NOMO-1 treated with DMSO at 0.1 percent for 48 hours (cell line): ENCODE data around the gene TSEN34.
"Not testable (repeated sequence)": the region's sequence is repeated elsewhere in the genome, so short reads cannot be mapped to it uniquely, and the experiment has no call there.

Experiments
- DNase-seq: peaks from one replicate; lab custom pipeline; 2025; ENCODE audit not compliant: unreplicated experiment; lab: John Stamatoyannopoulos, UW

The TSEN34 gene

DNA sequence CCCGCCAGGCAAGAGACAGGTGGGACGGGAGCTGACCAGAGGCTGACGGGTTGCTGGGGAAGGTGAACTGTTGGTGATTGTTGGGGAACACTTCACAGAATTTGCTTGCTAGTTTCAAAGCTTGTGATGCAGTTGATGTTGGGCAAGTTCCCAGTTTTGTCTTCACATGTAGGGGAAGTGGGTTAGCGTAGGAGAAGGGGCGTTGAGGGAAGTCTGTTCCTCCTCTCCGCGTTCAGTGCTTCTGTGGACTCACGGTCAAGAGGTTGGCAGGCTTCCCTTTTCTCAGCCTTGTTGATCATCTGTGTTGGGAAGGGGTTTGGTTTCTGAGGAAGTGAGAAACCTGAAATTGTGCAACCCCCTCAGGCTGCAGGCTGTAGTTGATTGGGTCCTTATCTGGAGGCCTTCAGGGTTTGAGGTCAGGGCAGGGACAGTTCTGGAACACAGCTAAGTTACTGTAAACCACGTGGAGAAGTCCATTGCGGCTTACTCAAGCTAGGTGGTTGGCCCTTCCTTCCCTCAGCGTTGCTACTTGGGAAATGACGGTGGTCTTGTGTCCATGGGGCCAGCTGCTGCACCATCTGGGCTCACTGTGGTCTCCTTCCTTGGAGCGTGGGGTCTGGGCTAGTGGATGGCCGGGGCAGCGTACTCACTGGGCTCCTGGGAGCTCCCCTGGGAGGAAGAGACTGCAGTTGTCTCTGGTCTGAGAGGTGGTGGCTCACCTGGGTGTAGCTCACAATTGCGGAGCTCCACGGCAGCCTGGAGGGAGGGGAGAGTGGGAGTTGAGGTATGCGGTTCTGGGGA is 17.1 kb downstream of the TSEN34 start:
- peak; percentile 100 for DNase-seq

DNA sequence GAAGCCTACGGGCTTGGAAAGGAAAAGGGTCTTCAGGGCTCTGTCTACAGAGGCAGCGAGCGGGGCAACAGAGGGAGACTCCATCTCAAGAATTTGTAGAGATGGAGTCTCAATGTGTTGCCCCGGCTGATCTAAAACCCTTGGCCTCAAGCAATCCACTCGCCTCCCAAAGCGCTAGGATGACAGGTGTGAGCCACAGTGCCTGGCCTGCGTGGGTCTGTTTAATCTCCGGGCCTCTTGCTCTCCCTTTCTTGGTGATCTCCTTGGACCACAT is 17.6 kb downstream of the TSEN34 start:
- no peak for DNase-seq

DNA sequence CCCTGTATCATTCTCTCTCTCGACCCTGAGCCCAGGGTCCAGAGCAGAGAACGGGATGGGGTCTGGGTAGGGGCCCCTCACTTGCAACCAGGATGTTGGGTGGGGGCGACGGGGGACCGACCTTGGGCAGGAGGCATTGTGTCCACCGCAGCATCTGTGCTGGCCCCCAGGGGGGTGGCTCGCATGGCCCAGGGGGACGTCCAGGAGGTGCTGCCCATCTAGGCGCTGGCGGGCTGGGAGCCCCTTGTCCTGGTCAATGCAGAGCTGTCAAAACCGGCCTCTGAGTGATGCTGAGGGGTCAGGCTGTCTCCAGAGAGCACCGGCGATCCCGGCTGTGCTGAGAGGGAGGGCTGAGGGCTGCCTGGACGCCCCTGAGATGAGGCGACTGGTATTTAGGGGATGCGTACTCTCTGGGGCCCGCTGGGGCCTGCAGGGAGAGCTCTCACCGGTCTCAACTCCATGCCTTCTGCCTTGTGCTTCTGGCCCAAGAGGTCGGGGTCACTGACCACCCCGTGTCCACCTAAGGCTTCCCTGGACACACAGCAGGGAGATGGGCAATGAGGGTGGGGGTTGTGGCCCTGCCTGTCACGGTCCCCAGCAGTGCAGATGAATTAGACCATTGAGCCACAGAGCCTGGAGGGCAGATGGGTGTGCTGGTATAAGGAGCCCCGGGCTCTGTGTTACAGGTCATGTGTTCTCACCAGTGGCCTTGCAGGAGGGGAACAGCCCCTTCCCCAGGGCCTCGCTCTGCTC is 18.1 kb downstream of the TSEN34 start:
- no peak for DNase-seq

DNA sequence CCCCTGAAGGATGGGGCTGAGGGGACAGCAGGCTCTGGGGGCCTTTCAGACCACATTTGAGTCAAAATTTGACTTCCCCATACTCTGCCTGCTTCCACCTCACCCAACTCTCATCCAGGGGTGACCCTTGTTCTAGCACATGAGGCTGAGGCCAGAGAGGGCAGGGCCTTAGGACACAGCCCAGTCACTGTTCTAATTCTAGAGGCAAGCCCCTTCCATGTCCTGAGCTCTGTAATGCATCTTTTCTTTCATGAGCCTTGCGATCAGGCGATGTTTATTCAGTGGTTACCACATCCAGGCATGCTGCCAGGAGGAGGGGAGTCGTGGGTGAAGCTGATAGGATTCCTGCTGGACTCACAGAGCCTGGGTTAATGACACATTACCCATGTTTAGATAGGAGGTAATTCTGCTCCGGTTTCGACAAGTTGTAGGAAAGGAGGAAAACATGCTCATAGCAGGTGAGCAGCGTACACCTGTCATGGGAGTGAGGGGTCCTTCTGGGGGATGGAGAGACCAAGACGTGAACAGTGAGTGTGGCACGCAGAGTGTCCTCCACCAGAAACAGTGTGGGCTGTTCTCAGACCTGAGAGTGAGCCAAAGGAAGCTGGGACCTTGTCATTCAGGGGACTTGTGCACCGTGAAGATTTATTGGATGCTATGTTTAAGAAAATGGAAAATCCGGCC is 18.8 kb downstream of the TSEN34 start:
- DNase-seq = peak; percentile 38

DNA sequence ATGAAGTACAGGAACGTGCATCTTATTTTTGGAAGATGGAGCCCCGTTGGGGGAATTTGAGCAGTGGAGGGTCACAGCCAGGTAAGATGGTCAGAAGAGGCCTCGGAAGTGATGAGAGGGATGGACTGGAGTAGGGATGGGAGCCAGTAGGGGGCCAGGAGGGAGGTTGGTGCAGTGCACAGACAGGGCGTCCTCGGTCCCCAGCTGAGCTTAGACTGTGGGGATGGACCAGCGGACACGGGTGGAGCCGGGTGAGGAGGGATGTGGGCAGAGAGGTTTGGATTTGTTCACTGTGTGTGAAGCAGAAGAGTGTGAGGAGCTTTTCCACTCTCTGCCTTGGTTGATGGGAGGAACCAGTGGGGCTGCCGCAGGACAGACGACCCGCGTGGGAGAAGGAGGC is 20.1 kb downstream of the TSEN34 start:
- no peak for DNase-seq

DNA sequence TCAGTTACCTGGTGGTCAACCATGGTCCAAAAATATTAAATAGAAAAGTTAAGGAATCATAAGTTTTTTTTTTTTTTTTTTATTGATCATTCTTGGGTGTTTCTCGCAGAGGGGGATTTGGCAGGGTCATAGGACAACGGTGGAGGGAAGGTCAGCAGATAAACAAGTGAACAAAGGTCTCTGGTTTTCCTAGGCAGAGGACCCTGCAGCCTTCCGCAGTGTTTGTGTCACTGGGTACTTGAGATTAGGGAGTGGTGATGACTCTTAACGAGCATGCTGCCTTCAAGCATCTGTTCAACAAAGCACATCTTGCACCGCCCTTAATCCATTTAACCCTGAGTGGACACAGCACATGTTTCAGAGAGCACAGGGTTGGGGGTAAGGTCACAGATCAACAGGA is 23.1 kb downstream of the TSEN34 start:
- DNase-seq = not testable (repeated sequence)

DNA sequence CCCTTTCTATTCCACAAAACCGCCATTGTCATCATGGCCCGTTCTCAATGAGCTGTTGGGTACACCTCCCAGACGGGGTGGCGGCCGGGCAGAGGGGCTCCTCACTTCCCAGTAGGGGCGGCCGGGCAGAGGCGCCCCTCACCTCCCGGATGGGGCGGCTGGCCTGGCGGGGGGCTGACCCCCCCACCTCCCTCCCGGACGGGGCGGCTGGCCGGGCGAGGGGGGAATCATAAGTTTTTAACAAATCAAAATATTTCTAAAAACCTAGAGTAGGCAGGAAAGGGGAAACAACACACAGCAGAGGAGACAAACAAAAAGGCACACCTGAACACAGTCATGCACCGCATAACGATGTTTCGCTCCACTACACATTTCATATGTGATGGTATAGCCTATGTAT is 23.6 kb downstream of the TSEN34 start:
- not testable (repeated sequence) for DNase-seq

DNA sequence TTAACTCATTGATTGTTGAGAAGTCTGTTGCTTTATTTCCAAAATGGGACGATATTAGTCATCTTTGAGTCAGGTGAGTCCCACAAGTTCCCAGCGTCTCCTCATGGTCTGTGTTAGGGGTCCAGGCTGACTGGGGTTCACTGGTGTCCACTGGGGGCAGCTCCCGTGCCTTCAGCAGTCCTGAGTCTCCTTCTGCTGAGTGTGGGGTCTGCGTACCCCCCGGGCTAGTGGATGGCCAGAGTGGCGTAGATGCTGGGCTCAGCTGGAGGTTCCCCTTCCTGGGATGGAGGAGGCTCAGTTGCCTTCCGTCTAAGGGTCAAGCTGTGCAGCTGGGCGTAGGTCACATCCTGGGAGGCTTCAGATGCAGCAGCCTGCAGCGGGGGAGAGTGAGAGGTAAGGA is 25.8 kb downstream of the TSEN34 start:
- no peak for DNase-seq

DNA sequence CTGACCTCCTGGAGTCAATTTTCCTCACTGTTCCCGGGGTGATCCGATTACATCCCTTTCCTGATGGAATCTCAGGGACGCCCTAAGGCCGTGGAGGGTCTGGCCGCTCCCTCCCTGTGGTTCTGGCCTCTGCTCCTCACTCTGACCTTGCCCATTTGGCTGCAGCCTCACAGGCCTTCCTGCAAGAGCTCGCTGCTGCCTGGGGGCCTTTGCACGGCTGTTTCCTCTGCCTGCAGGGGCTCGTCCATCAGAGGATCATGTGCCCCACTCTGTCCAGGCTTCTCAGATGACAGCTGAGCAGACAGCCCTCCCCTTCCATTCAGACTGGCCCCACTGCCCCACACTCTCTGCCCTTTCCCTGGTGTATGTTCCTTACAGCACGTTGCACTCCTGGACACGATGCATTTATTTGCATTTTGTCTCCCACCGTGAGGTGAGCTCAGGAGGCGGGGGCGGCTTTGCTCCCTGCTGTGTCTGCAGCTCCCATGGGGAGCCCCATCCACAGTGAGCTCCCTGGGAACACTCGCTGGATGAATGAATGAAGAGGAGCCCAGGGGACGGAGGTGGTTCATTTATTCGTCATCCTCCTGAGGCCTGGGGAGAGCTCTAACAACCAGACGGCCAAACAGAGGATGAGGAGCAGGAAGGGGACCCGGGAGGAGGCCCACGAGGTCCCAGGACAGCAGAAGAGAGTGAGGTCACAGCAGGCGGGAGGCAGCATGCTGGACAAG is 26.6 kb downstream of the TSEN34 start:
- not testable (repeated sequence) for DNase-seq

- DNase-seq = no peak
Observed at GRCh38 chr19:54218259-54218658, 27.2 kb downstream of the TSEN34 start.

- no peak for DNase-seq
Observed at GRCh38 chr19:54218960-54219661, 28.0 kb downstream of the TSEN34 start.

GRCh38 chr19:54219702-54220101 is 28.6 kb downstream of the TSEN34 start:
- not testable (repeated sequence) for DNase-seq

DNA sequence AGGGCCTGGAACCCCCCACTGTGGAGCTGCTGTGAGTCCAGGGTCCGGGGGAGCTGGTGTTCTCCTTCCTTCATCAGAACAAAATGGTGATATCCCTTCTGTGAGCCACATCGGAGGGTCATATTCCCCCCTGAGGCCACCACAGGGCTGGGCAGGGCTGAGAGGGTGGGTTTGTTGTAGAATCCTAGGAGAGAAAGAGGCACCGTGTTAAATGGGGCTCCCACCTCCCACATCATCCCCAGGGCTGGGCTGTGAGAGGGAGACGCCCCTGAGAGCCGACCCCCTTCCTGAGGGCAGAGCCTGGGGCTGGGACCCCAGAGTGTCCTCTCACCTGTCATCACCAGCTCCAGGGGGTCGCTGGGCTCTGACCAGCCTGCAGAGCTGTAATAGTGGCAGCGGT is 30.8 kb downstream of the TSEN34 start:
- DNase-seq = not testable (repeated sequence)

DNA sequence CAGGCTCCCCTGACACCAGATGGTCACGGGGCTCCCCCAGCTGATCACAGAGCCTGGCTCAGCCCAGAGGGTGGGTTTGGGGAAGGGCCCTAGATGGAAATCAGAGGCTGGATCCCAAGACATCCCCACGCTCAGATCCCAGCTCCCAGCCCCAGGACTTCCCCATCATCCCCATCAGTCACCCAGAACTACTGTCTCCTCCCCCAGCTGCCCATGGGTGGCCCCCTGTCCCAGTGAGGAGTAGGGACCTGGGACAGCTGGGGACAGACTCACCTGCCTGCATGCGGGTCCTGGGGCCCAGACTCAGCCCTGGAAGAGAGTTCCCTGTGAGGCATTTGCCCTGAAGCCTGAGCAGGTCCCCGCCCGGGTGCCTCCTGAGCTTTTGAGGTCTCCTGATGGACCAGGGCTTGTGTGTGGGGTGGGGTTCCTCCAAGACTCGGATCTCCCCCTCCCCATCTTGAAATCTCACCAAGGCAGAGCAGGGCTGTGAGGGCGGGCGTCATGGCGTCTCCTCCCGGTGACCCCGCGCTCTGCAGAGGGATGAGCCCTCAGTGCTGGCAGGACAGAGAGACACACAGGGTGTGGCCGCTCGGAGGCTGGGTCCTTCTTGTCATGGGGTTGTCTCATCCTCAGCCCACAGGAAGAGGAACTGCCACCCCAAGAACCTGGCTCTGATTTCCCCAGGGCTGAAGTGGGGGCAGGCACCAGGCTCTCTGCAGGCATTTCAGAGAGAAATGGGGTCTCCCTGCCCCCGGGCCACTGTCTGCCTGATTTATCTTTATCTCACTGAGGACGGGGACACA is 31.6 kb downstream of the TSEN34 start, which contains the start of gene LILRB3:
Gene LILRB3 (minus strand): TSS at position 534 of the 803 bp plus-strand sequence. CDS start 31 bp downstream, at position 503.
- DNase-seq = peak; percentile 6

- not testable (repeated sequence) for DNase-seq
Observed at GRCh38 chr19:54223277-54223936, 32.3 kb downstream of the TSEN34 start.

DNA sequence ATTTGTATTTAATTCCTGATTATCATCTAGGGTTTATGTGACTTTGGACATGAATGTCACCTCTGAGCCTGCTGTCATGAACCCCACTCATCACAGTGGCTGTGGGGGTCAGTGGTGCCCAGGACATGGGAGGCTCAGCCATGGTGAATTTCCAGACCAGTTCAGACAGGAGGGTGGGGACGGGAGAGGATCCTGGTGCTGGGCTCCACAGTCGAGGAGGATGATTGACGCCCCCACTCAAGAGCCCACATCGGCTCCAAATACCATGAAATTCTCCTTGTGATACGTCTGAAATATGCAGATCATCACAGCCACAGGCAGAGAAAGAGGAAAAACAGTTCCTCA is 32.8 kb downstream of the TSEN34 start:
- not testable (repeated sequence) for DNase-seq

- DNase-seq = not testable (repeated sequence)
Observed at GRCh38 chr19:54224619-54225018, 33.5 kb downstream of the TSEN34 start.

- no peak for DNase-seq
Observed at GRCh38 chr19:54229146-54229545, 38.0 kb downstream of the TSEN34 start.

DNA sequence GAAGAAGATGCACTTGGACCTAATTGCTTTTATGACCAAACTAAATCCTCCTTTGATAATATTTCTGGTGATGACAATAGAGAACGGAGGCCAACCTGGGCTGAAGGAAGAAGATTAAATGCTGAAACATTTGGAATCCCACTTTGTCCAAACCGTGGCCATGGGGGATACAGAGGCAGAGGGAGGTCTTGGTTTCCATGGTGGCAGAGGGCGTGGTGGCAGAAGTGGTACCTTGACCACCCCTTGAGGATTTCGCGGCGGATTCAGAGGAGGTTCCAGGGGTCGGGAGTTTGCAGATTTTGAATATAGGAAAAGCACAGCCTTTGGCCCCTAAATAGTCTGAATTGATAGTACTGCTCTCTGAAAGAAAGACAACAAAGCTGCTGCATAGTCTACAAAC is 38.9 kb downstream of the TSEN34 start:
- DNase-seq = no peak
